Tongue (tissue), 2 donors: Measurements from ENCODE around the gene SUSD6. TPM values are rescaled to one million over a fixed set of nuclear protein-coding genes. Genes with fewer than 3 reads are reported as not detected.
A peak's percentile ranks its signal among the peaks of the same experiment; 100 is the strongest.
"Not testable (repeated sequence)": the region's sequence is repeated elsewhere in the genome, so short reads cannot be mapped to it uniquely, and the experiment has no call there.

Experiments used
- DNase-seq: peaks from one replicate; pipeline ENCODE4 v3.0.0-alpha.2; 2015
- total RNA-seq: library from RNA; depleted of rRNA; stranded (reverse); fragments of >200 nt; gene quantifications from one replicate; pipeline ENCODE4 v1.2.3, GENCODE V29; 2014

SUSD6 gene
- total RNA-seq, 1 donor from 2014 or later = 27.2 TPM

DNA sequence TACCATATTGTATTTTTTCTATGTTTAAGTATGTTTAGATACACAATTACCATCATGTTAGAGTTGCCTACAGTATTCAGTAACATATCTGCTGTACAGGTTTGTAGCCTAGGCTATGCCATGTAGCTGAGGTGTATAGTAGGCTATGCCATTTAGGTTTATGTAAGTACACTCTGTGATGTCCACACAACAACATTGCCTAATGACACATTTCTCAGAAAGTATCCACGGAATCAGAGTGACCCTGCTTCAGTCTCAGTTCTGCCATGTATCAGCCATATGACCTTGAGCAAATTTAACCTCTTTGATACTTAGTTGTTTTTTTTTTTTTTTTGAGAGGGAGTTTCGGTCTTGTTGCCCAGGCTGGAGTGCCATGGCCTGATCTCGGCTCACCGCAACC lies 12.7 kb downstream of the SUSD6 start:
- DNase-seq = no peak

DNA sequence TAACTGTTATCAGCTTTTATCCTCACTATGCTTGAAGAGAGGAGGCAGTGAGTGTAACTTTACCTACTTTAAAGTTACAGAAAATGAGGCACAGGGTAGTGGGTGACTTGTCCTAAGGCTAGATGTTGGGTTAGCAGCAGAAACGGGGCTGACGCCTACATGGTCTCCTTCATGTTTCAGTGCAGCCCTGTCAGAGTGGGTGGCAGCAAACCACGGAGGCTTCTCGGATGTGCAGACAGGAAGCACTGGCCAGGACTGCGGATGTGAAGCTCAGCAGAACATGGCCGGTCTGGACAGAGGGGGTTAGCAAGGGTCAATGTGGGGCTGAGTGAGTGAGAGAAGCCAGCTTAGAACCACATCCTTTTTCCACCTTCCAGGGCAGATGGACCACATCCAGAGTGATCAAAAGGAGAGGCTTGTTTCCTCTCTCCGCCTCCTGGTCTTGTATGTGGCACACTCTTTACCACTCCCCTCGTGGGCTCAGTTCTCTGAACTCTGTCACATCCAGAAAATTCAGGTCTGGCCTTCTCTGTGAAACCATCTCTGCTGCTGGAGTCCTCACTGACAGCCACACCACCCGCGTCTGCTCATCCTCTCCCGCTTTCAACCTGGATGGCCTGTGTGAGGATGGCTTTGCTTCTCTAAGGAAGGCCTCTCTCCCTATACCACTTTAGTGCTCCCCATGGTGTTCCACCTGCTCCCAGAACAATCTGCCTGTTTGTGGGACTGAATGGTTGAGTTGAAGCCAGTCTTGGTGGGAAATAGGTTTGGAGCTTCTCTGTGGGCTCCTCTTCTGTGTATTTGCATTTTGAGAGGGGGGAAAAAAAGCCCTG lies 14.1 kb downstream of the SUSD6 start:
- no peak for DNase-seq

DNA sequence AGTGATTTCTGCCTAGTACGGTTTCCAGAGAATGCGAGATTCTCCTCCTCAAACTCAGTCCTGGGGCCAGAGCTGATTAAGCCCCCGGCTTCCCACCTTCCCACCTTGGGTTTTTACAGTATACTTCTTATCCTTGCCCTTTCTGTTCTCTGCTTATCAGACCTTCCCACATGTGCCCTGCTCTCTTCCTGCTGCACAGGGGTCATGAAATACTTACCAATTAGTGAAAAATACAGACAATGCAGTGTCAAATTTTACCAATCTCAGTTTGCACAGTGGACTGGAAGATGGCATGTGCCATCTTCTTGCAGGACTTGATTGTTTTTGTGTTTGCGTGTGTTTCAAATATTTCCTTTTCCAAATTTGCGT lies 14.7 kb downstream of the SUSD6 start:
- no peak for DNase-seq

DNA sequence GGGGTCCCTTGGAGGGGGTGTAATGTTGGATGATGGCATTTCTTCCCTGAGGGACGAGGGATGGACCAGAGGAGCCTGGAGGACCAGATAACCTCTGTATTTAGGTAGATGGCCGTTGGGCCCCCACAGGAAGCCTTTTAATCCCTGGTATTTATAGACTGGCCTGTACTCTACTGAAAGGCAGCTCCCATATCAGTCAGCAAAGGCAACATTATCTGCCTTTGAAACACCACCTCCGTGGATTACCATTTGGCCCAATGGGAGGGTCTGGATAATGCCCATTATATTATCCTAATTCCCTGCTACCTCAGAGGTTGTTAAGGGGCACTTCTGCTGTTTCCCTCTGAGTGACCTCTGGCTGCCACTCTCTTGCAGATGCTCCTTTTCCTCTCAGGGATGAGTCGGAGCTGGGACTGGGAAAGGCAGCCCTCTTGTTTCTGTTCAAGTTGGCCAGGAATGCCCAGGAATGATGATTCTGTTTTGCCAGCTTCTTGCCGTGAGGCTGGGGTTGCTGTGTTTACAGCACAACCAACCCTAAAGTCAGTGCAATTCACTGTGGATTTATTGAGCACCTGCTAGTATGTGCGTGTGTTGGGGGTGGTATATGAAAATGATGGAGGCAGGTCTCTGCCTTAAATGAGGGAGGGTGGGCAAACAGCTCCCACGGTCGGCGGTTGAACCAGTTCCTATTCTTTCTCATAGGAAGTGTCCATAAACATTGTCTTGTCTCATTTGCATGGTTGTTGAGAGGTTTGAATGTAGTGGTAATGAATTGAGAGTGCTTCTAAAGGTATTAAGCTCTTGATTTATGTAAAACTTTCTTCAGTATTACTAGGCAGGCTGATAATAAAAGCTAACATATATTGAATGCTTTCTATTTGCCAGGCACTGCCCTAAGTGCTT lies 18.1 kb downstream of the SUSD6 start:
- no peak for DNase-seq

DNA sequence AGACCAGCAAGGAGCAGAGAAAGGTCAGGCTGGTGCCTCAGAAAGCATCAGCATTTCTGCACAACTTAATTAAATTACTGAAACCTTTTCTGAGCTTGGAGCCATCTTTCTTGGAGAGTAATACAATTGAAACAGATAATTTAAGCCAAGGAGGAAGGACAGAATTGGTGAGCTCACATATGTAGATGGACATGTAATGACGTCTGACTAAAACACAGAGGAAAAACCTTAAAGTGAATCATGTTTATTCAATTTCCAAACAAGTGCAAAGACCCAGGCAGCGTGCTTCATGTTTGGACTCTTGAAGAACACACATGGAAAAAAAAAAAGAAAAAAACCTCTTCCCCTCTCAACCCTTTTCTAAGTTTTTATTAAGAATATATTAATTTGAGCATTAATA lies 19.0 kb downstream of the SUSD6 start:
- no peak for DNase-seq

DNA sequence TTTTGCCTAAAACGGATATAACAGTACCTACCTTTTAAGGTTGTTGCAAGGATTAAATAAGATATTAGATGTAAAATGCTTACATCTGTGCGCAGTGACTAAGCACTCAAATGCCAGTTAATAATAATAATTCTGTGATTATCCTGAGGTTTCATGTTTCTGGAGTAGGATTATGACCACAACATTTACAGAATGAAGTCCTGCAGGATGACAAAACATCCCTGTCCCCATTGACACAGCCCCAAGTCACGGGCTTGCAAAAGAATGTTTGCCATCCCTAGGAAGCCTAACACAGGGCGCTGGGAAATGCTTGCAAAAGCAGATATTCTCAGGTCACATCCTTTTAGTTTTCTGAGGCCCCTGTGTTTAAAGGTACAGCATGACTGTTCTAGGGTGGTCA lies 20.1 kb downstream of the SUSD6 start:
- no peak for DNase-seq

DNA sequence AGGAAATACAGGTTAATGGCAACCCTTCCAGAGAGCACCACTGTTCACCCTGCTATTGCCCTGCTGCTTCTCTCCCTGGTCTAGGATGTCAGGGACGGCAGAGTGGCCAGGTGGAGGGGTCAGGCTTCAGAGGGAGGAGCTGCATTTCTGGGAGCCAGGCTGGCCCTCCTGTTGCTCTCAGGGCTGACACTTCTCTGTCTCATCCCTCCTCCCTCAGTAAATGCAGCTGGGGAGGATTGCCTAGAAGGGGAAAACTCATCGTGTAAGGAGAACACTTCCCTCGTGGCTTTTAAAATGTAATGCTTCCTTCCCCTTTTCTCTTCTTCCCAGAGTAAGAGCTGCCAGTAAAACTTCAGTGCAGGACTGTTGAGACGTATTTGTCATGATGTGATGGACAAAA lies 20.8 kb downstream of the SUSD6 start:
- no peak for DNase-seq

DNA sequence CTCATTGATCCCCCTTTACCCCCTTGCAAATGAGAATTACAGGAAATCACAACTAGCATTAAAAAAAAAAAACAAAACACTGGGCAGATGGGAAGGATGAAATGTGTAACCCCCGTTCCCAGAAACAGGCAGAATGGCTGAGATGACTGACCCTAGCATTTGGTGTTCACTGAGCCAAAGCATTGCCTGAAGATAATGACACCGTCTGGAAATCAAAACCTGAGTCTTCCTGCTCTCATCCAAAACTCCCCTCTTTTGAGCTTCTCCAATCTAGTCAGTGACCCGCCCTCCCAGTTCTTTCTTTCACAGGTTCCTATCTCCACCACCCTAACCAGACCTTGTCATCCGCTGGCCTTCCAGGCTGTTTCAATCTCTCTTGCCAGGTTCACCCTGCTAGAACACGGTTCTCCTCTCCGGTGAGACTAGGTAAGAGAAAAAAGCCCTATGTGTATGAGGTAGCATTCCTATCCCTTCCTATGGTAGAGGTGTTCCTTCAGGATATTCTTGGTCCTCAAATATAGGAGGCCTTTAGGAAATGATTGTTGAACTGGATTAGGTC lies 21.3 kb downstream of the SUSD6 start:
- DNase-seq = no peak

DNA sequence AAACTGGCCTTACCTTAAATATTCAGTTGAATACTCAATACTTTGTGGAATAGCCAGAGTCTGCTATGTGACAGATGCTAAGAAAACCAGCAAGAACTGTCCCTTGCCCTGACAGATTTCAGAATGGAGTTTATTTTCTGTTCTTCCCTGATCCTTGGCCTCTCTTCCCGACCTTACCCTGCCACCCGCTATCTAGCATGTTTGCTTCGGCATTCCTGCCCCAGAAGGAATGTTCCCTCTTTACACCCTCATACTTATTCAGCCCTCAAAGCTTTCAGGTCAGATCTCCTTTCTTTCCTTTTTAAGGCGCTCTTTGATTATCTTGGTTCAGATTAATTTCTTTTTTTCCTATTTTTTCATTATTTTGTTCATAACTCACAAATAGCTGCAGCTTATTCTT lies 21.8 kb downstream of the SUSD6 start:
- DNase-seq = no peak

DNA sequence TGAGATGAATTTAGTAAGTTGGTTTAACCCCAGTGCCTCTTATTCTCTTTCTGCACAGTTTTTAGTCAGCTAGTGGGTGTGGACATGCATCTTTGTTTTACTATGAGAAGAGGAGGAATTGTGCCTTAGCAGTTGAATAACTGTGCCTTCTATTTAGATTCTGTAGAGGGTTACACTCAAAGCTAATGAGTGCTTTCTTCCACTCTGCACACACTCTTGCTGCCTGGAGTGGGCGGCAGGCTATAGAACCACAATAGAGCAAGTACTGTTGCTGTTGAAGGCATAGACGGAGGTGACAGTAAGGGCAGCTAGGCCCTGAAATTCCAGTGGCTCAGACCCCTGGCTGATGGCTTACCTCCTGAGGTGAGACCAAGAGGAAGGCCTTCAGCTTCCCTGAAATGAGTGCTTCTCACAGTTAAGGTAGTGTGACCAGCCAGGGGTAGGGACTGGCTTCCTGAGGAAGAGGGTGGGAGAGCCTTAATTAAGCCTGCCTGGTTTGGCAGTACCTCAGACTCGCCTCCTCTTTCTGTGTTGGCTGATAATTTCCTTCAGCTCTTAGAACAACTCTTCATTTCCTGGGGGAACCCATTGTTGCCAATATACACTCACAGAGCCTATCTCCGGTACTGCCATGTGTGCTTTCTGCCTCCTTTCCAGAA lies 24.7 kb downstream of the SUSD6 start:
- DNase-seq = no peak

DNA sequence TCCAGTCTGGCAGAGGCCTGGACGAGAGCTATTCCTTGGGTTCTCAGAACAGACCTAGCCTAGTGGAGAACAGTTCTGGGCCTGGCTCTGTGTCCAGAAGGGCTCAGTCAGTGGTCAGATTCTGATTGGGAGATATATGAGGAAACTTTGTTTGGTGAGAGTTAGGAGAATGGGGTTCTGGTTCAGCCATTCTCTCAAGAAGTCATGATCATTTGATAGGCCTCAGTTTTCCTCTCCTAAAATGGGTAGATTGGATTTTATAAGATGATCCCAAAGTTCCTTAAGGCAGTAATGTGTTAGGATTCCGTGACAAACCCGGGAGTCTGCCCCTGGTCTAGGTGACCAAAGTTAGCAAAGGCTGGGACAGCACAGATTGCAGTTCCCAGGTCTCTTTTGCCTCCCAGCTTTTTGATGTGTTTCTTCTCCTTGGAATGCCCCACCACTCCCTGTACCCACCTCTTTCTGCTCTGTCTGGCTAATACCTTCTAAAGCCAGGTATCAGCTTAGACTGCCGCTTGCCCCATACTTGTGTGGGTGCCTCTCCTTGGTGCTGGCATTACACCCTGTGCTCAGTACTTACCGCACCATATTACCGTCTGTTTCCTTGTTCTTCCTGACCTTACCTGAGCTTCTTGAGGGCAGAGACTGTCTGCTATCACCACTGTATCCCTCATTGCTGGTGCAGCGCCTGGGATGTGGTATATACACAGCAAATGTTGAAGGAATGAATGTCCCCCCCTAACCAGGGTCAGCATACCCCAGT lies 25.5 kb downstream of the SUSD6 start:
- DNase-seq = no peak

DNA sequence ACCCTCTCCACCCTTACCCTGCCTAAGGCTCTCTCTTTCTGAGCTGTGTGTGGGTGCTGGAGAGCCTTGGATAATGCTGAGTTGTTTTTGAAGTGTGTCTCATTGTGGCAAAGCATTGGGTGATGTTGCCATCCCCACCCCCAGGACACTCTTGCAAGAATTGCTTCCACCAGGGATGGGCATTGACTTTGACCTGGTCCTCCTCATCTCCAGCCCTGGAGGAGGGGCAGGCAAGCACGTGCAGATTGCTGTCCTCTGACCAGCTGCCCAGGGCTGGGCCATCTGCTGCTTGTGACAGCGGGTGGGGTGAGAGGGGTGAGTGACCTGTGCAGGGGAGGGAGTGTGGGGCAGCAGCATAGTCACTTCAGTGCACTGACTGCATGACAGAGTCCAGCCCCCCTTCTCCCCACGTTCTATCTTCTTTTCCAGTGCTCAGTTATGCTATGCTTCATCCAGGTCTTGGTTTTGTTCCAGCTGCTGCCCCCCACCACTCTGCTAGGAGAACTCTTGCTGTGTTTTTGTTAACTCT lies 26.2 kb downstream of the SUSD6 start:
- DNase-seq = no peak

DNA sequence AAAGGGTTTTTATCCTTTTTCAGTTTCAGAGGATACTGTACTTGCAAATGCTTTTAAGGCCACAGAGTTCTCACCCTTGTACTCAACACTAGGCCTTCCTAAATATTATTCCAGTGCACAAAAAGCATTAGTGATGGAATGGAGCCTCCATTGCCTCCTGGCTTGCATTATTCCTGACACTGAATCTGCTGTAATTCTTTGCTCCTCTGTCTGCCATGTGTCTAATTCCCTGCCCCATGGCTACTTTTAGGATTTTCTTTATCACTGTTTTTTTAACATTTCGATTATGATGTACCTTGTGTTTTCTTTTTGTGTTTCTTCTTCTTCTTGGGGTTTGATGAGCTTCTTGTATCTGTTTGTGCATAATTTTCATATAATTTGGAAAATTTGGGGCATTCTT lies 29.5 kb downstream of the SUSD6 start:
- DNase-seq = no peak

DNA sequence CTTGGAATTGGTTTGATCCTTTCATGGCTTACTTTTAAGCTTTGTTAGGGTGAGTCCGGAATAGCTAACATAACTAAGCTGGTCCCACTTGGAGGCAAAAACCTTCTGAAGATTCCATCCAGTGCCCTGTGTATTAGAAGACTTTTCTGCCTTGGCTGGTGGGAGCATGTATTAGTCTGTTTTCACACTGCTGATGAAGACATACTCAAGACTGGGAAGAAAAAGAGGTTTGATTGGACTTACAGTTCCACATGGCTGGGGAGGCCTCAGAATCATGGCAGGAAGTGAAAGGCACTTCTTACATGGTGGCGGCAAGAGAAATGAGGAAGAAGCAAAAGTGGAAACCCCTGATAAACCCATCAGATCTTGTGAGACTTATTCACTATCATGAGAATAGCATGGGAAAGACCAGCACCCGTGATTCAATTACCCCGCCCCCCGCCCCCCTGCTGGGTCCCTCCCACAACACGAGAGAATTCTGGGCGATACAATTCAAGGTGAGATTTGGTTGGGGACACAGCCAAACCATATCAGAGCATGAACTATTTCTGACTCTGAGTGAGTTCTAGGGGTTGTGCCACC lies 30.9 kb downstream of the SUSD6 start:
- DNase-seq = not testable (repeated sequence)

DNA sequence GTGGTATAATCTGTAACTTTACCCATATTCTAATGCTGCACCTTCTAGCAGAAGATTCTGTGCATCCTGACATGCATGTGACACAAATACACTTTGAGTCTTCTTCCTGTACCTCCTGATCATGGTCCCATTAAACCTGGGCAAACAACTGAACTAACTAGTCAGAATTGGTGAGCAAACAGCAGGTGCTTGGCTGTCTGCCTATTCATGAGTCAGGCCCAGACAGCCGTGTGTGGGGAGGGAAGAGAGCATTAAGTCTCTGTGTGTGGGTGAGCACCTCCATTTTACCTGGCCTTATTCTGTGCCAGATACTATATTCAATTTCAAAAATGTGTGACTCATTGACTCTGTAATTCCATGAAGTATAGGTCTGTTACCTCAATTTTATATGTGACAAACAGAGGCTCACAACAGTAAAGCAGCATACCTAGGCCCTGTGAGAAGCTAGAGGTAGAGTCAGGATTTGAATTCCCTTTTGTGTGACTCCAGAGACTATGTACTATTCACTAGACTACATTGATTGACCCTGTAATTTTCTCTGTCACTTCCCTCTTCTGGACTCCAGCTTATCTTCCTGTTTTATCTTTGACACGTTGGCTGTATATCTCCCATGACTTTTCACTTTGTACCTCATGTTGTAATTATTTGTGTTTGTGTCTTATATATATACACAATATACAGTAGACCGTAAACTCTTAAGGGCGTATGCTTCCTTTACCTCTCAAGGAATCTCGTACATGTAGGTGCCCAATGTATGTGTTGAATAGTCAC lies 32.2 kb downstream of the SUSD6 start:
- DNase-seq = peak; percentile 86

DNA sequence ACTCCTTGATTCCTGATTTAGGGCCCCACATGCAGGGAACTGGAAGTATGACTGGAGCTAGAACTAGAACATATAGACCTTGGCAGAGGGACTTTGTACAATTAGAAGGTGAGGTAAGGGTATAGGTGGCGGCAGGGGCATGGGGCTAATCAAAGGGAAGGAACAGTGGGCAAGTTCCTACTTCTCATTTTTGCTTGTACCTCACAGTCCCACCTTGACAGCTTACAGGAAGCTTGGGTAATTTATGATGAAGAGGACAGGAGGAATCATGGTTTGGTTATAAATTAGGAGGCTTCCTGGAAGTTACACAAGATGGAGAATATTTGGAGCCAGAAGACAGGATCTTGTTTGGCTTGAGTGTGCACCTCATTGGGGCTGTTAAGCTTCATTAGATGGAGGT lies 33.4 kb downstream of the SUSD6 start:
- DNase-seq = no peak

DNA sequence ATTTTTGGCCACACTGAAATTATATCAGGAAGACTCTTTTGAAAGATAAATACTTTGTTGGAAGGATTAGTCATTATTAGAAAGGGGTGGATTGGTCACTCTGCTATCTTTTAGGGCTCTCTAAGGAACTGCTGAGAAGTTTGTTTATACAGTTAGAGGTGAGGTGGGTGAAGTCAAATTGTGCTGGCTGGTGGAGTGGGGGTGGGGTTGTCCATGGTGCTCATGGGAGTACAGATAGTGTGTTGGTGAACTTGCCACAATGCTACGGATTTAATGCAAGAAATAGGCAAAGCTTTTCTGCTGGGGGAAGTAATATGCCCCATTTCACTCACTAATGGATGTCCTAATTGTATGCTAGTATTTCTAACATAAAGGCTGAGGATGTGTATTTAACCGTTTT lies 35.8 kb downstream of the SUSD6 start:
- DNase-seq = no peak

DNA sequence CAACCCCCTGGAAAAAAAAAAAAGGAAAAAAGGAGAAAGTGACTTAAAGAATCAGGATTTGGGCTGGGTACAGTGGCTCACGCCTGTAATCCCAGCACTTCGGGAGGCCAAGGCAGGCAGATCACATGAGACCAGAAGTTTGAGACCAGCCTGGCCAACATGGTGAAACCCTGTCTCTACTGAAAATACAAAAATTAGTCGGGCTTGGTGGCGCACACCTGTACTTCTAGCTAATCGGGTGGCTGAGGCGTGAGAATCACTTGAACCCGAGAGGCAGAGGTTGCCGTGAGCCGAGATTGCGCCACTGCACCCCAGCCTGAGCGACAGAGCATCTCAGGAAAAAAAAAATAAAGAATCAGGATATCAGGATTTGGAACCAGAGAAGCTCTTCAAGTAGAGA lies 36.2 kb downstream of the SUSD6 start:
- not testable (repeated sequence) for DNase-seq

DNA sequence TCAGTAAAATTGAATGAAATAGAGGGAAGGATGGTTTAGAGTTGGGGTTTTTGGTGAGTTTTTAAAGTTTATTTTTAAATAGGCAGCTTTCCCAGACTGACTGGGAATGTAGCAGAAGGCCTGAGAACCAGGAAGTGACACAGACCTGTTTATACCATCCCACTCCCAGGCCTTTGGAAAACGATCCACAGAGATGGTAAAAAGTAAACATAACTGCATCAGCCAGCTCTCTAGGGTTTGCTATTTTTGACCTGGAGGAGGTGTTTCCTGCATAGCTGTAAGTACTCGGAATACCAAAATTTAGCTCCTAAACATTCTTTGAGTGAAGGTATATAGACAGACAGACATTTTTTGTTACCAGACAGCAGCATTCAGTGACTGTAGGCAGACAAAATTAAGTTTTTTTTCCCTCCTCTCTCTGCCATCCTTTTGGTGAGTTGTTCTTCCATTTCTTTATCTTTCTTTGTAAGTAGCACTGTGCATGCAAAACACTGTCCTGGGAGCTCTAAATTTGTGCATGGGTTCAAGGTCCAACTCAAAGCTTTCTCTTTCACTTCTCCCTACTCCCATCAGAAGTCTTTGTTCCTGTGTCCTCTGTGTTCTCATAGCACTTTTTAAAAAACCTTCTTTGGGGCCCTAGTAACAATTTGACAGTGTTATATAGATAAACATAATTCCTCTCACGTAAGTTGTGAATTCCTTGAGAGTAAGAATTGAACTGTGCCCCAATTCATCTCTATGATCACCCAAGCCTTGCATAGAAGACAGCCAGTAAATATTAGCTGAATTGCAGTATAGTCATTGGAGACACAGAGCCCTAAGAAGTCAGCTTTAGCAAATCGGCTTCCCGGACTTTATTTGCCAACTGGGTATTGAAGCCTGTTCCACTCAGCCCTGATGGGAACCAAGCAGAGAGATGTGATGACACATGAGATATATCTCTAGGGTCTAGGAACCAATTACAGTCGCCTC lies 37.4 kb downstream of the SUSD6 start:
- DNase-seq = peak; percentile 52
